ENCODE measurements around the gene ZBTB47. TPM values are rescaled to one million over a fixed set of nuclear protein-coding genes. Genes with fewer than 3 reads are reported as not detected.

Gene ZBTB47
- total RNA-seq, 1 donor from 2014 or later, result 20.0 TPM

DNA sequence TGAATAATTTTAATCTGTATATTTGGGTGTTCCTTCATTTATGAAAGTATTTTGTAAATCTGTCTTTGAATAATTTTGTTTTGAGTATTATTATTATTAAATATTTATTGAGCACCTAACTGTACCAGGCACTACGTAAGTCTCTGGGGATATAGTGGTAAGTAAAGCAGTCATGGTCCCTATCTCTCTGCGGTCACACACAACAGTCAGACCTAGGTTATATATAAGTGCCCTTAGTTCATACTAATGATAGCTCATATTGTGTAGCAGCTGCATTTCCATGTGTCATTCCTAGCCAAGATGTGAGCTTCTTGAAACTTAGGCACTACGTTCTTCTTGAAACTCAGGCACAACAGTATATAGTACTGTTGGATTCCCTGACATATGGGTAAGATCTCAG, 40.6 kb upstream of the ZBTB47 start:
- ATAC-seq (no peak), DNase-seq (no peak)
- no peaks in the 10 kb centered on the region for H3K27me3 ChIP-seq (ENCODE audit: low read depth)
- H3K36me3 ChIP-seq, result peaks cover 12% of the 10 kb centered on the region
- intact Hi-C loops (cut with DNase I), result no loop called here
- no peak overlapping the region for H3K4me3 ChIP-seq
- TF ChIP-seq, protein P1, sequence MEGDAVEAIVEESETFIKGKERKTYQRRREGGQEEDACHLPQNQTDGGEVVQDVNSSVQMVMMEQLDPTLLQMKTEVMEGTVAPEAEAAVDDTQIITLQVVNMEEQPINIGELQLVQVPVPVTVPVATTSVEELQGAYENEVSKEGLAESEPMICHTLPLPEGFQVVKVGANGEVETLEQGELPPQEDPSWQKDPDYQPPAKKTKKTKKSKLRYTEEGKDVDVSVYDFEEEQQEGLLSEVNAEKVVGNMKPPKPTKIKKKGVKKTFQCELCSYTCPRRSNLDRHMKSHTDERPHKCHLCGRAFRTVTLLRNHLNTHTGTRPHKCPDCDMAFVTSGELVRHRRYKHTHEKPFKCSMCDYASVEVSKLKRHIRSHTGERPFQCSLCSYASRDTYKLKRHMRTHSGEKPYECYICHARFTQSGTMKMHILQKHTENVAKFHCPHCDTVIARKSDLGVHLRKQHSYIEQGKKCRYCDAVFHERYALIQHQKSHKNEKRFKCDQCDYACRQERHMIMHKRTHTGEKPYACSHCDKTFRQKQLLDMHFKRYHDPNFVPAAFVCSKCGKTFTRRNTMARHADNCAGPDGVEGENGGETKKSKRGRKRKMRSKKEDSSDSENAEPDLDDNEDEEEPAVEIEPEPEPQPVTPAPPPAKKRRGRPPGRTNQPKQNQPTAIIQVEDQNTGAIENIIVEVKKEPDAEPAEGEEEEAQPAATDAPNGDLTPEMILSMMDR (IDR thresholded peaks at IDR 0.05), result no peak
- H3K4me1 ChIP-seq, result peaks cover 52% of the 10 kb centered on the region
- no peak overlapping the region for H3K27ac ChIP-seq
- H3K9me3 ChIP-seq, result no peaks in the 10 kb centered on the region

DNA sequence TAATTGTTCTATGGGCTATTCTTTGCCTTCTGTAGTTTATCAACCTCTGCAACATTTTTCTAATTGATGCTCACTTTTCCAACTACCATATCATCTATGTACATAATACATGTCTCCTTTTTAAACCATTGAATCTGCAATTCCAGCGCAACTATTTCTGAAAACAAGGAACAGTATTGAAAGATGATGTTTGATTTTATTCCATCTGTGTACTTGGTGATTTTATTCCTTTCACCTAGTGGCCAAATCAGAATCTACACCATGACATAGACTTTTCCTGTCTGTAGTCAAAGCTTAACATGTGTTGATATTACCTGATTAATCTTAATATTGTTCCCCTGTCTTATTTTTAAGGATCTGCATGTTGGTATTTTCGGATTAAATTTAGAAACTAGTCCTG, 40.0 kb upstream of the ZBTB47 start:
- Histone ChIP-seq H3K4me1 (peaks cover 52% of the 10 kb centered on the region), H3K9me3 (no peaks in the 10 kb centered on the region), H3K27ac (no peak overlapping the region), H3K4me3 (no peak overlapping the region), H3K36me3 (peaks cover 16% of the 10 kb centered on the region), H3K27me3 (ENCODE audit: low read depth) (no peaks in the 10 kb centered on the region)
- TF ChIP-seq, protein P1 (IDR thresholded peaks at IDR 0.05), result peak; percentile 41
- intact Hi-C loops (cut with DNase I), result no loop called here
- no peak for ATAC-seq
- no peak for DNase-seq

DNA sequence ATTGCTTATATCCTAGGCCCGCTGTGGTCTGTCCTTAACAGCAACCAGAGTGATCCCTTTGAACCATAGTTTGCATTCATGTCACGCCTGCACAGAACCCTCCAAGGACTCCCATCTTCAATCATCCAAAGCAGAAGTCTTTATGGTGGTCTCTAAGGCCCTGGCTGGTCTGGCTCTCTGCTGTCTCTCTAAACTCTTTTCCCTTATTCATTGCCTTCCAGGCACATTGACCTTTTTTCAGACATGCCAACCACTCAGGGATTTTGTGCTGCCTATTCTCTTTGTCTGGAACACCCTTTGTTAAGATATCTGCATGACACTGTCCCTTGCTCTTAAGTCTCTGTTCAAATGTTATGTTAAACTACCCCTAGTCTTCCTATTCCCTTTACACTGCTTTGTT, 21.9 kb upstream of the ZBTB47 start:
- Histone ChIP-seq H3K4me3 (no peak overlapping the region), H3K27ac (no peak overlapping the region), H3K9me3 (no peaks in the 10 kb centered on the region), H3K4me1 (no peaks in the 10 kb centered on the region), H3K36me3 (peaks cover 79% of the 10 kb centered on the region), H3K27me3 (ENCODE audit: low read depth) (no peaks in the 10 kb centered on the region)
- intact Hi-C loops (cut with DNase I), result no loop called here
- DNase-seq, result no peak
- TF ChIP-seq, protein P1 (IDR thresholded peaks at IDR 0.05), result no peak
- ATAC-seq, result no peak

DNA sequence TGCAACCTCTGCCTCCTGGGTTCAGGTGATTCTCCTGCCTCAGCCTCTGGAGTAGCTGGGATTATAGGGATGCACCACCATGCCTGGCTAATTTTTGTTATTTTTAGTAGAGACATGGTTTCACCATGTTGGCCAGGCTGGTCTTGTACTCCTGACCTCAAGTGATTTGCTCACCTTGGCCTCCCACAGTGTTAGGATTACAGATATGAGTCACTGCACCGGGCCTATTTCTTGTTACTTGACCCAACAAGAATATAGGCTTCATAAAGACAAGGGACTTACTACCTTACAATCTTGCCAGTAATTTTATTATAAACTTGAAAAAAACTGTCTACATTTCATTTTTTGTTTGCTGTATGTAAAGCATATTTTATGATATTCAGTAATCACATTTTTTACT, 21.4 kb upstream of the ZBTB47 start:
- intact Hi-C loops (cut with DNase I), result no loop called here
- Histone ChIP-seq H3K9me3 (no peaks in the 10 kb centered on the region), H3K27me3 (ENCODE audit: low read depth) (no peaks in the 10 kb centered on the region), H3K36me3 (peaks cover 80% of the 10 kb centered on the region), H3K27ac (no peak overlapping the region), H3K4me1 (no peaks in the 10 kb centered on the region), H3K4me3 (no peak overlapping the region)
- TF ChIP-seq, protein P1 (IDR thresholded peaks at IDR 0.05), result no peak
- DNase-seq, result no peak
- no peak for ATAC-seq

DNA sequence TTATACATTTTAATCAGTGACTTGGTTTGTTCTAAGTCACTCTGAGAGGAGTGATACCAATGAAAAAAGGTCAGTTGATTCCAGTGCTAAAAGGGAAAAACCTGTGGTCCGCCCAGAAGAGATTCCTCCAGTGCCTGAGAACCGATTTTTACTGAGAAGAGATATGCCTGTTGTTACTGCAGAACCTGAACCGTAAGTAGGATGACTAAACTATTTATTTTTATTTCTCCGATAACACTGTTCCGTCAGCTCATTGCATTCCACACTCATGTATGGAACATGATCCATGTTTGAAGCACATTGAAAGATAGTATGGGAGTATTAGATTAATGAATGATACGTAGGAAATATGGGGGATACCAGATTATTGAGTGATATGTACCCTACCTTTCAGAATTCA, 20.0 kb upstream of the ZBTB47 start:
- no peaks in the 10 kb centered on the region for H3K4me1 ChIP-seq
- ATAC-seq (no peak), DNase-seq (no peak)
- no peak overlapping the region for H3K27ac ChIP-seq
- H3K36me3 ChIP-seq, result peaks cover 92% of the 10 kb centered on the region
- no peaks in the 10 kb centered on the region for H3K9me3 ChIP-seq
- TF ChIP-seq, protein P1 (IDR thresholded peaks at IDR 0.05), result no peak
- no peaks in the 10 kb centered on the region for H3K27me3 ChIP-seq (ENCODE audit: low read depth)
- no peak overlapping the region for H3K4me3 ChIP-seq
- intact Hi-C loops (cut with DNase I), result no loop called here

DNA sequence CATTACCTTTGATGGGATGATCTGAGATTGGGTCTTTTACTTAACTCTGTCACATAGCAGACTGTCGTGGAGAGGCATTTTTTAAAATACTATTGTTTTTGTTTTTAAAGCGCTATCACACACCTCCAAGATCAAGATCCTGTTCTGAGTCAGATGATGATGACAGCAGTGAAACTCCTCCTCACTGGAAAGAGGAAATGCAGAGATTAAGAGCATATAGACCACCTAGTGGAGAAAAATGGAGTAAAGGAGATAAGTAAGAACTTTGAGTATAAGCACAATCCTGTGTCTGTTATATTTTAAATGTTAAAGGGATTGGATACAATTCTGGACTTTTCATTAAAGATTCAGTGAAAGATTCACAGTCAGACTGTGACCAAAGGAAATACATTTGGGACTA, 18.4 kb upstream of the ZBTB47 start:
- Histone ChIP-seq H3K4me1 (peaks cover 4% of the 10 kb centered on the region), H3K27me3 (ENCODE audit: low read depth) (no peaks in the 10 kb centered on the region), H3K27ac (no peak overlapping the region), H3K4me3 (no peak overlapping the region), H3K36me3 (peaks cover 100% of the 10 kb centered on the region), H3K9me3 (no peaks in the 10 kb centered on the region)
- TF ChIP-seq, protein P1 (IDR thresholded peaks at IDR 0.05), result no peak
- intact Hi-C loops (cut with DNase I), result no loop called here
- no peak for DNase-seq
- ATAC-seq, result peak; percentile 29 to 59
